ENCODE results near the gene NETO1.

NETO1 gene

GRCh38 chr18:72727038-72727655, 140.6 kb downstream of the NETO1 start:
- no peak for DNase-seq (ENCODE audit: low read depth)

- no peak for DNase-seq (ENCODE audit: low read depth)
Measured at GRCh38 chr18:72726201-72726600, 141.6 kb downstream of the NETO1 start.

- DNase-seq (ENCODE audit: low read depth) = no peak
Measured at GRCh38 chr18:72721330-72721729, 146.5 kb downstream of the NETO1 start.

GRCh38 chr18:72720116-72720515, 147.7 kb downstream of the NETO1 start:
- no peak for DNase-seq (ENCODE audit: low read depth)

- no peak for DNase-seq (ENCODE audit: low read depth)
Measured at GRCh38 chr18:72704202-72704601, 163.6 kb downstream of the NETO1 start.

- no peak for DNase-seq (ENCODE audit: low read depth)
Measured at GRCh38 chr18:72700961-72701710, 166.7 kb downstream of the NETO1 start.

GRCh38 chr18:72697706-72698105, 170.1 kb downstream of the NETO1 start:
- DNase-seq (ENCODE audit: low read depth) = no peak

- no peak for DNase-seq (ENCODE audit: low read depth)
Measured at GRCh38 chr18:72692595-72692994, 175.2 kb downstream of the NETO1 start.

Measured in HS-27A (cell line).